Kidney glomerular epithelial cell (primary cell): Measurements from ENCODE around the gene PTPRE.

Source experiments
- DNase-seq: peaks from one replicate; lab custom pipeline; 2025; lab: John Stamatoyannopoulos, UW

Gene PTPRE

GRCh38 chr10:127906548-127907377 is at the start of gene PTPRE:
PTPRE (plus strand) TSS chr10:127907103; CDS start chr10:128040882, 133,779 bp downstream.
- peak; percentile 56 for DNase-seq

GRCh38 chr10:127860592-127860991 is 46.3 kb upstream of the PTPRE start:
- no peak for DNase-seq

DNA sequence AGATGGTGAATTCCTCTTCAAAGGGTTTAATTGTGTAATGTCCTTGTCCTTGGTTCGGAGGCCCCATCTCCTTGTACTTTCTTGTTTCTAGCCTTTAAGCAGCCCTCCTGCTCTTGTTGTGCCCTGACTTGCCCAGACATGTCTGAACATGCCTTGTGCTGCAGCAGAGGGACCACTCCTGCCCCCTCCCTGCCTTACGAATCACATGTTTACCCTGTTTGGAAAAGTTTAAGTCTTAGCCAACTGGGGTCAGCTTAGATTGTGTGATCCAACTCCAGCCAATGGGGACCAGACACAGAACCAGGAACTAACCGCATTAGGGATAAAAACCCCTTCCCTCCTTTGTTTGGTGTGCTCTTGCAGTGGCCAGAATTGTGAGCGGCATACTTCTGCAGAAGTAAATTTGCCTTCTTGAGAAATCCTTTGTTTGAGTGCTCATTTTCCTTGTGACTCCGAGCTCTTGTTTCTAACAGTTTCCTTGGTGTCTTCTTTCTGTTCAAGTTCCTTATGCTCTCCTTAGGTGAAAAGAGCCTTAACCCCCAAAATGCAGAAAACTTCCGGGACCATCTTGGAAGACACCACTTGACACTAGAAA is 43.6 kb upstream of the PTPRE start:
- no peak for DNase-seq

DNA sequence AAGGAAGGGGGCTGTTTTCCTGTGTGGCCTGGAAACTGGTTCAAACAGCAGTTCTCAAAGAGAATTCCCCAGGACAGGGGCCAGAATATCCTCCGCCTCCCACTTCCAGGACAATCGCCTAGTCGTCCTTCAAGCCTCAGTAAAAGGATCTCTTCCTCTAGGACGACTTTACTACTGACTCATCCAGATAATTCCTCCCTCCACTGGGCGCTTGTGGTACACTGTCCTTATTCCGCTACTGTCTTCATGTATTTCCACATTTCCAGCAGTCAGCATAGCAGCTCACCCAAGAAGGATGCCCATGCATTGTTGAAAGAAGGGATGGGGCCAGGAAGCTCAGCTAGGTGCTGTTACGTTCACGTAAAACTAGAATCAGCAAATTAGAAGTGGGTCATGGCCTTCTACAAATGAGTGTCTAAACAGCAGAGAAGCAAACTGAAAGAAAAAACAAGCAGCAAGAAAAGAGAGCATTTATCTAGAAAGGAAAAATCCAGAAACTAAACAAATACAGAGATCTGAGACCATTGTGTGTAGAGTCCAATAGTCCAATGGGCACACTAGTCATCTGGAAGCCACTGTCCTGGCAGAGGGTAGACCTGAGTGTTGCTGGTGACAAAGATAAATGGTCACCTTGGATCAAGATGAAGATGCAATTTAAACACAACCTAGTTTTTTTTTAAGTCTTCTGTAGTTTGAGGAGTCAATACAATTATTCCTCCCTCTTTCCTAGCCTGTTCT is 40.5 kb upstream of the PTPRE start:
- DNase-seq, result no peak

- DNase-seq, result no peak
Measured at GRCh38 chr10:127867805-127868204, 39.1 kb upstream of the PTPRE start.

DNA sequence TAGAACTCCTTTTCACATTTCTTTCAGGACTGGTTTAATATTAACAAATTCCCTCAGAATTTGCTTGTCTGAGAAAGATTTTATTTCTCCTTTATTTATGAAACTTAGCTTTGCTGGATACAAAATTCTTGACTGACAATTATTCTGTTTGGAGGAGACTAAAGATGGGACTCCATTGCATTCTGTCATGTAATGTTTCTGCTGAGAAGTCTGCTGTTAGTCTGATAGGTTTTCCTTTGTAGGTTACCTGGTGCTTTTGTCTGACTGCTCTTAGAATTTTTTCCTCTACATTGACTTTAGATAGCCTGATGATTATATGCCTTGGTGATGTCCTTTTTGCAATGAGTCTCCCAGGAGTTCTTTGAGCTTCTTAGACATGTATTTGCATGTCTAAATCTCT is 37.6 kb upstream of the PTPRE start:
- no peak for DNase-seq

- DNase-seq, result no peak
Measured at GRCh38 chr10:127871631-127872010, 35.3 kb upstream of the PTPRE start.

DNA sequence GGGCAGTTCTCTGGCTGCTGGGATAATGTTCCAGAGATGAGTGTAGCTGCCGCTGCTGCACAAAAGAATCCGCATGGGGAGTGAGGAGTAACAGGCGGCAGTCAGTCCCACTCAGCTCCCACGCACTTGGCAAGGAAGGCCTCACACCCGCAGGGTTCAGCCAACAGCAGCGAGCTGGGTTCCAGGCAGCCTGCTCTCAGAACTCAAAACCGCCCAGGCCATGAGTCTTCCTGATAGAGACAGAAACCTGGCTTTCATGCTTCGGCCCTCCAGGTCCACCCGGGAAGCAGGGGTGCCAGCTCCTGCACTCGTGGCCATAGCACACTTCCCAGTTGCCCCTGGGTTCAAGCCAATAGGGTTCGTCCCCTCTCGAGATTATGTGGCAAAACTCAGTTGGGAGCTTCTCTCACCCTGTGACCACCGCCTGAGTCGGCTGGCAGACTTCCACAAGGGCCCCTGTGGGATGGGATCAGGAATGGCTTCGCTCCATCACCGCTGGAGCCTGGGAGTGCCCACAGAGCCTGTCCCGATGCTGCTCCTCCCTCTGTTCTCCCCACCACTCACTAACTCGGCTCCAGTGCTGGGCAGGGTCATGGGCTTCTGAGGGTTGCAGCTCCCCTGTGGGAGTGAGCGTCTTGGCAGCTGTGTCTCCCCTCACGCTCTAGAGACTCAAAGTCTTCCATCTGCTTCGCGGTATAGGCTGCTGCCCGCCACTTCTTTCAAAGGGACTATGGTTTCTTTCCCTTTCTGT is 34.7 kb upstream of the PTPRE start:
- DNase-seq, result no peak

- DNase-seq, result no peak
Measured at GRCh38 chr10:127872871-127873600, 33.9 kb upstream of the PTPRE start.

DNA sequence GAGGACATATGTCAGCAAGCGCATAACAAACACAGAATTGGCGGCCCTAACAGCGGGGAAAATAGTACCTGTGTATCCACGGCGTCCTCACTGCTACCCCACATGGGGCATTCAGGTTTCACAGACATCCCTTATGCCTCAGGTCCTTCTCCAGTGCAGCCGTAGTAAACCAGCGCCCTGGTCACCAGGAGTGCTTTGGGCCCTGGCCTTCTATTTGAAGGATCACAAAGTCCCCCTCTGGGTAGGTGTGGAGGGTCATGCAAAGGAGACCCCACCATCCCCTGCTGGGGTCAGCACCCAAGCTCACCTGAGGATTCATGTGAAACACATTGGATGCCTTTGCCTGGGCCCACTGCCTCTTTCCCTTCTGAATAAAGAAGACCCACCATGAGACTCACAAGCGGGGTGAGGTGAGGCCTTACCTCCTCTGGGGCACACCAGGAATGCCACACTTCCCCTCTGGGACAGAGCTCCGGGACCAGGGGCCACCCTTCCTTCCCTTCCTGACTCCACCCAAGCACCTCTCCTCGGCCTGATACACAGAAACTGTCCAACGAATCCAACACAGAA is 32.9 kb upstream of the PTPRE start:
- DNase-seq, result no peak

GRCh38 chr10:127874671-127875448 is 32.0 kb upstream of the PTPRE start:
- no peak for DNase-seq

- DNase-seq, result no peak
Measured at GRCh38 chr10:127875449-127875765, 31.5 kb upstream of the PTPRE start.

- DNase-seq, result no peak
Measured at GRCh38 chr10:127875916-127876315, 31.0 kb upstream of the PTPRE start.

GRCh38 chr10:127877116-127877515 is 29.8 kb upstream of the PTPRE start:
- no peak for DNase-seq

DNA sequence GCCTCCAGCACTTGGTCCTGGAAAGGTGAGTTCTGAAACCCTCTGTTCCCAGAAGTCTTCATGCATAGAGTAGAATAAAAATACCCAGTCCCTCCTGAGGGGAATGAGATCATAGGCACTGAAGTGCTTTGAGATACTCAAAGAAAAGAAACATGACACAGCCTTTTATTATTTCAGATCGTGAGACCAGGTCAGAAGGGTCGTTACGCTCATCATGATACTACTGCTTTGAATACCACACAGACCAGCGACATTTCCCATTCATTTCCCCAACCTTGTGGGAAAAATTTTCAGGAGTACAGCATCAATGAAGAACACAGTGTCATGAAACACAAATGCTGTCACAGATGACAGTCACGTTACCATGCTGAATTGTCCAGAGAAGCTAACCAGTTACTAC is 29.2 kb upstream of the PTPRE start:
- no peak for DNase-seq

- DNase-seq, result no peak
Measured at GRCh38 chr10:127878475-127879055, 28.3 kb upstream of the PTPRE start.

DNA sequence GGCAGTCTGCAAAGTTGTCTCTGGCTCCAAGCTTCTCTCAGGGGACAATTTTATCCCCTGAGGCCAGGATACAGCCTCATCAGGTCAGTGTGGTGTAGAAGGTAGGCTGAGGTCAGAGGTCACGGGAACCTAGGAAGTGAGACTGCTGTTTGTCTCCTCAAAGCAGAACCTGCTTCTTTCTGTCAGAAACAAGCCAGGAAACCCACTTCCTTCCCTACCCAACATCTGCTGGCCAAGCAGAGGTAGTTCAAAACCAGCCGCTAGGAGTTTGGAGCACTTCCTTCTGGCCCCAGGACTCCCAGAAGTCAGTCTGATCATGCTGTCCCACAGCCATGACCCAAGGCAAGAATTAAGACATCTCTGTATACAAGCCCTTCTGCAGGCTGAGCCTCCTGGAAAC is 26.3 kb upstream of the PTPRE start:
- DNase-seq, result no peak

DNA sequence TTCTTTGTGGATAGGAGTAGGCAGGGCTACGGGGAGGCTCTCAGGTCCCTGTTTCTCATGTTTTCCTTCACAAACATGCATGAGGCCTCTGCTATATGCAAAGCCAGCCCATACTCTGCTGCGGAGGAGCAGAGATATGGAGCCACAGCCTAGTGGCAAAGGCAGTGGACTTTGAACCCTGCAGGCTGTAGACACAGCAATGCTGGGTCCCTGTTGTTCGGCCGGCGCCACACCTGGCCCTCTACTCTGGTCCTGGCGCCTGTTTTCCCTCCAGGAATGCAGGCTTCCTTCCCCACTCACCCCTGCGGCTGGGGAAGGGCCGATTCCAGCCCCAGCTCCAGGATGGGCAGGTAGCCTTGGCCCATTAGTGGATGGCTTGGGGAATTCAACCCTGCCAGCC is 25.6 kb upstream of the PTPRE start:
- no peak for DNase-seq

- no peak for DNase-seq
Measured at GRCh38 chr10:127882391-127882790, 24.5 kb upstream of the PTPRE start.

DNA sequence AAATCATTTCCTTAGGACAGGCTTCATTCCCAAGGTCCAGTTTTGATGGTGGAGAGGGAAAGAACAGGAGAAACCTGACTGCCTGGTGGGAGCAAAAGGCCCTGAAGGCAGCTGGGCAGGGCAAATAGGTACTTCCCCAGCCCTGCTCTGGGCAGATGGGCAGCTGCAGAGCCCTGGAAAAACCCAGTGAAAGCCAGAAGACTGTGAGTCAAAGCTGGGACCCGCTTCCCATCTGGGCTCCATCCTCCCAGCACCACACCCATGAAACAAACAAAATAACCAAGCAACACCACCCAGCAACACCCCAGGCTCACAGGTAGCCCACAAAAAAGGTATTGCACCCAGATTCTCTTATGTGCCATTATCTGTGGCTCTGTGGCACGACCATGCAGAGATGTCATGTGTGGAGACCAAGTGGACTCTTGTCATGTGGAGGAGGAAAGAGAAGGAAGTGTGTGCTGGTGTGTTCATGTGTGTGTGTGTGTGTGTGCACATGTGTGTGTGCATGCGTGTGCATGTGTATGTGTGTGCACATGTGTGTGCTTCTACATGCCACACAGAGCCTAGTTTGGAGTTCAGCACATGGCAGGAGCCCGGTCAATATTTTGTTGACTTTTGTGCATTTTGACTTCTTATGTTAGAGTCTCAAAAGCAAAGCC is 24.0 kb upstream of the PTPRE start:
- DNase-seq, result no peak
